ENCODE measurements around the gene DMPK.

The DMPK gene

GRCh38 chr19:45825263-45825605 lies 42.9 kb upstream of the DMPK start:
- no peaks in the 10 kb centered on the region for H3K9me3 ChIP-seq (ENCODE audit: insufficient read depth, low read length)
- H3K36me3 ChIP-seq (ENCODE audit: low read length): no peaks in the 10 kb centered on the region; the same call in 1 of the 2 replicates
- no peaks in the 10 kb centered on the region for H4K20me1 ChIP-seq (ENCODE audit: low read depth, low read length)
- H3F3A ChIP-seq (ENCODE audit: insufficient read depth): no peaks in the 10 kb centered on the region
- H3K79me2 ChIP-seq (ENCODE audit: insufficient read depth, low read length): no peaks in the 10 kb centered on the region
- H3K27ac ChIP-seq (ENCODE audit: low read depth, low read length): no peak overlapping the region
- H3K9ac ChIP-seq (ENCODE audit: low read length): no peak overlapping the region
- TF ChIP-seq EZH2phosphoT487 (conservative IDR thresholded peaks at IDR 0.05; ENCODE audit: low read length) (no peak), CTCF (IDR thresholded peaks at IDR 0.05; ENCODE audit: insufficient read depth, low read length, poor library complexity, severe bottlenecking) (no peak)
- no peaks in the 10 kb centered on the region for H3K27me3 ChIP-seq (ENCODE audit: low read length)
- no peak overlapping the region for H3K4me2 ChIP-seq (ENCODE audit: low read depth, low read length, poor library complexity, severe bottlenecking)
- H3K9me2 ChIP-seq (replicated peaks; ENCODE audit: insufficient read depth, low read length): no peaks in the 10 kb centered on the region
- no peak overlapping the region for H2AFZ ChIP-seq (ENCODE audit: low read depth, low read length, severe bottlenecking)
- no peak overlapping the region for H3K4me3 ChIP-seq (ENCODE audit: insufficient read depth, low read length, poor library complexity, severe bottlenecking)

GRCh38 chr19:45824531-45825262 lies 42.4 kb upstream of the DMPK start:
- H4K20me1 ChIP-seq (ENCODE audit: low read depth, low read length): no peaks in the 10 kb centered on the region
- no peak overlapping the region for H3K9ac ChIP-seq (ENCODE audit: low read length)
- H3F3A ChIP-seq (ENCODE audit: insufficient read depth): no peaks in the 10 kb centered on the region
- no peaks in the 10 kb centered on the region for H3K9me2 ChIP-seq (replicated peaks; ENCODE audit: insufficient read depth, low read length)
- H3K4me3 ChIP-seq (ENCODE audit: insufficient read depth, low read length, poor library complexity, severe bottlenecking): no peak overlapping the region
- no peaks in the 10 kb centered on the region for H3K79me2 ChIP-seq (ENCODE audit: insufficient read depth, low read length)
- no peaks in the 10 kb centered on the region; the same call in 1 of the 2 replicates for H3K36me3 ChIP-seq (ENCODE audit: low read length)
- no peaks in the 10 kb centered on the region for H3K9me3 ChIP-seq (ENCODE audit: insufficient read depth, low read length)
- H3K4me2 ChIP-seq (ENCODE audit: low read depth, low read length, poor library complexity, severe bottlenecking): no peak overlapping the region
- H3K27me3 ChIP-seq (ENCODE audit: low read length): no peaks in the 10 kb centered on the region
- TF ChIP-seq EZH2phosphoT487 (conservative IDR thresholded peaks at IDR 0.05; ENCODE audit: low read length) (no peak), CTCF (IDR thresholded peaks at IDR 0.05; ENCODE audit: insufficient read depth, low read length, poor library complexity, severe bottlenecking) (no peak)
- H2AFZ ChIP-seq (ENCODE audit: low read depth, low read length, severe bottlenecking): no peak overlapping the region
- H3K27ac ChIP-seq (ENCODE audit: low read depth, low read length): no peak overlapping the region

- H3K4me3 ChIP-seq (ENCODE audit: insufficient read depth, low read length, poor library complexity, severe bottlenecking): no peak overlapping the region
- no peaks in the 10 kb centered on the region for H4K20me1 ChIP-seq (ENCODE audit: low read depth, low read length)
- no peaks in the 10 kb centered on the region for H3K79me2 ChIP-seq (ENCODE audit: insufficient read depth, low read length)
- no peaks in the 10 kb centered on the region; the same call in 1 of the 2 replicates for H3K36me3 ChIP-seq (ENCODE audit: low read length)
- H3K9me3 ChIP-seq (ENCODE audit: insufficient read depth, low read length): no peaks in the 10 kb centered on the region
- H3K27ac ChIP-seq (ENCODE audit: low read depth, low read length): no peak overlapping the region
- no peak overlapping the region for H3K9ac ChIP-seq (ENCODE audit: low read length)
- no peak overlapping the region for H3K4me2 ChIP-seq (ENCODE audit: low read depth, low read length, poor library complexity, severe bottlenecking)
- TF ChIP-seq CTCF (IDR thresholded peaks at IDR 0.05; ENCODE audit: insufficient read depth, low read length, poor library complexity, severe bottlenecking) (no peak), EZH2phosphoT487 (conservative IDR thresholded peaks at IDR 0.05; ENCODE audit: low read length) (no peak)
- no peak overlapping the region for H2AFZ ChIP-seq (ENCODE audit: low read depth, low read length, severe bottlenecking)
- no peaks in the 10 kb centered on the region for H3F3A ChIP-seq (ENCODE audit: insufficient read depth)
- H3K9me2 ChIP-seq (replicated peaks; ENCODE audit: insufficient read depth, low read length): no peaks in the 10 kb centered on the region
- H3K27me3 ChIP-seq (ENCODE audit: low read length): no peaks in the 10 kb centered on the region
Measured at GRCh38 chr19:45824041-45824471, 41.8 kb upstream of the DMPK start.
